K562 (cell line): Measurements from ENCODE around the gene MRPL37. TPM values are rescaled to one million over a fixed set of nuclear protein-coding genes. Genes with fewer than 3 reads are reported as not detected.

Source experiments
- ATAC-seq: fragments of 200-7000 bp; cut with Tn5 transposase; 3 replicates; pipeline ENCODE4 v1.9.1; 2020; ENCODE audit warnings: moderate library complexity
- BruUV-seq: library from RNA; stranded (reverse); fragments of 400-500 nt; replicated peaks from 2 replicates; lab custom pipeline; 2021; lab: Mats Ljungman, UMichigan
- CTCF ChIA-PET: fragments of 300-600 bp; formaldehyde crosslinking; extraction: SDS; loops from one replicate; lab custom pipeline; 2021; ENCODE audit warnings: low intra/inter-chr PET ratio; lab: Yijun Ruan, JAX
- POLR2A ChIA-PET: fragments of 300-600, 350-650 bp; sonication (Branson Sonifier 250); formaldehyde crosslinking; extraction: SDS; loops from one replicate; lab custom pipeline; 2021; ENCODE audit warnings: antibody characterized with exemption, inconsistent platforms; lab: Yijun Ruan, JAX
- DNase-seq, 4 experiments: peaks; one replicate each; pipeline versions ENCODE4 v3.0.0 to v3.0.0-alpha.2; 2011 to 2018; ENCODE audit warnings: low spot score in 3 of 4, mixed read lengths in 3 of 4; ENCODE audit errors: extremely low read depth in 1 of 4
- FAIRE-seq: peaks from 2 replicates; lab custom pipeline; 2011; peaks lifted over from hg19 to GRCh38; lab: Jason Lieb, UNC
- H2AFZ ChIP-seq: 2 replicates; pipeline ENCODE4 v1.6.0; 2011; ENCODE audit warnings: low read depth, low read length, control low read depth, inconsistent platforms
- H3K27ac ChIP-seq: fragments of 200-600 bp; 3 replicates; pipeline ENCODE4 v1.8.0; 2011; ENCODE audit warnings: low read depth, mild to moderate bottlenecking, control low read depth, inconsistent platforms, low read length, moderate library complexity, mixed read lengths; ENCODE audit errors: extremely low read depth
- H3K27me3 ChIP-seq, 2 experiments: fragments of 300-600 bp in 1 of 2; 2 replicates in 1 of 2; 3 replicates in 1 of 2; pipeline versions ENCODE4 v1.6.0 to v1.8.0; 2011; ENCODE audit warnings: inconsistent platforms in 2 of 2, low read length in 2 of 2, mild to moderate bottlenecking in 1 of 2, mixed read lengths in 1 of 2, moderate library complexity in 1 of 2; ENCODE audit not compliant: control insufficient read depth in 2 of 2, insufficient read depth in 2 of 2
- H3K36me3 ChIP-seq: fragments of 300-600 bp; 3 replicates; pipeline ENCODE4 v1.8.0; 2011; ENCODE audit warnings: mild to moderate bottlenecking, low read length, inconsistent platforms; ENCODE audit not compliant: control insufficient read depth, insufficient read depth
- H3K4me1 ChIP-seq, 2 experiments: fragments of 200-600 bp in 1 of 2; replicated peaks in 1 of 2; 2 replicates in 1 of 2; 3 replicates in 1 of 2; pipeline versions ENCODE4 v1.5.1 to v1.8.0; 2011; ENCODE audit warnings: inconsistent platforms in 2 of 2, low read length in 2 of 2, mild to moderate bottlenecking in 1 of 2, mixed read lengths in 1 of 2, moderate library complexity in 1 of 2; ENCODE audit not compliant: control insufficient read depth in 2 of 2, insufficient read depth in 2 of 2
- H3K4me2 ChIP-seq: 2 replicates; pipeline ENCODE4 v1.6.1; 2011; ENCODE audit warnings: low read length, control low read depth, inconsistent platforms, mixed read lengths; ENCODE audit not compliant: insufficient read depth
- H3K4me3 ChIP-seq: fragments of 200-600 bp; sonication (generic), shearing (Covaris generic); 2 replicates; pipeline ENCODE4 v1.5.1; 2016; ENCODE audit warnings: control low read depth, inconsistent platforms
- H3K79me2 ChIP-seq: fragments of 200-600 bp; 3 replicates; pipeline ENCODE4 v1.8.0; 2011; ENCODE audit warnings: low read length, inconsistent platforms; ENCODE audit not compliant: control insufficient read depth, insufficient read depth
- H3K9ac ChIP-seq, 2 experiments: 2 replicates each; pipeline versions ENCODE4 v1.6.0 to v1.6.1; 2011; ENCODE audit warnings: low read depth in 2 of 2, low read length in 2 of 2, control low read depth in 1 of 2, inconsistent platforms in 1 of 2, mild to moderate bottlenecking in 1 of 2, mixed read lengths in 1 of 2; ENCODE audit not compliant: insufficient read depth in 1 of 2
- H3K9me1 ChIP-seq: one replicate; pipeline ENCODE4 v1.6.0; 2011; ENCODE audit warnings: inconsistent platforms, mild to moderate bottlenecking, low read length, moderate library complexity; ENCODE audit not compliant: control insufficient read depth, insufficient read depth
- H3K9me3 ChIP-seq: replicated peaks from 2 replicates; pipeline ENCODE4 v1.5.1; 2011; ENCODE audit warnings: low read depth, low read length, inconsistent platforms; ENCODE audit not compliant: control insufficient read depth, insufficient read depth
- H4K20me1 ChIP-seq: replicated peaks from 2 replicates; pipeline ENCODE4 v1.6.1; 2011; ENCODE audit warnings: low read length, inconsistent platforms, mixed read lengths; ENCODE audit not compliant: control insufficient read depth, insufficient read depth
- EWSR1 ChIP-seq: fragments of 450-650 bp; IDR thresholded peaks from 2 replicates; pipeline ENCODE4 v1.6.1; 2018; ENCODE audit warnings: borderline replicate concordance, mild to moderate bottlenecking, low read depth, moderate library complexity; ENCODE audit not compliant: partially characterized antibody
- GABPB1 ChIP-seq: sonication (generic); formaldehyde crosslinking; IDR thresholded peaks from 2 replicates; pipeline ENCODE4 v1.8.0; 2022; ENCODE audit warnings: mild to moderate bottlenecking, missing genetic modification reagents
- HNRNPLL ChIP-seq: fragments of 200-400 bp; formaldehyde crosslinking; IDR thresholded peaks from 2 replicates; pipeline ENCODE4 v1.6.1; 2017; ENCODE audit warnings: low read length, low read depth, mild to moderate bottlenecking; ENCODE audit not compliant: poor library complexity, severe bottlenecking
- KLF1 ChIP-seq: fragments of 450-650 bp; IDR thresholded peaks from 2 replicates; pipeline ENCODE4 v1.6.1; 2016; ENCODE audit warnings: missing genetic modification characterization, missing compliant biosample characterization
- MYBL2 ChIP-seq, 2 experiments: fragments of 450-650 bp in 1 of 2; sonication (generic) in 1 of 2; formaldehyde crosslinking in 1 of 2; IDR thresholded peaks; 2 replicates each; pipeline versions ENCODE4 v1.6.1 to v1.8.1; 2017 to 2022; ENCODE audit warnings: borderline replicate concordance in 1 of 2, inconsistent platforms in 1 of 2, low read depth in 1 of 2, mild to moderate bottlenecking in 1 of 2, missing genetic modification reagents in 1 of 2, moderate library complexity in 1 of 2
- NCOR1 ChIP-seq: fragments of 450-650 bp; IDR thresholded peaks from 2 replicates; pipeline ENCODE4 v1.6.1; 2016; ENCODE audit warnings: mild to moderate bottlenecking, moderate library complexity
- NFIC ChIP-seq: fragments of 450-650 bp; IDR thresholded peaks from 2 replicates; pipeline ENCODE4 v1.6.1; 2017; ENCODE audit warnings: mild to moderate bottlenecking, inconsistent platforms
- POLR2A ChIP-seq: fragments of 450-650 bp; conservative IDR thresholded peaks from 2 replicates; pipeline ENCODE4 v1.6.1; 2016
- ZNF124 ChIP-seq: sonication (generic); formaldehyde crosslinking; IDR thresholded peaks from 2 replicates; pipeline ENCODE4 v1.8.1; 2022; ENCODE audit warnings: missing genetic modification reagents
- ZNF184 ChIP-seq: sonication (generic); formaldehyde crosslinking; IDR thresholded peaks from 2 replicates; pipeline ENCODE4 v1.5.0; 2020; ENCODE audit warnings: missing genetic modification reagents
- WGBS: fragments of 100-300 bp; shearing (Covaris generic); methylation state at CpG from one replicate; pipeline ENCODE4 v1.1.6; 2016; ENCODE audit warnings: low coverage, mixed read lengths; ENCODE audit not compliant: insufficient coverage; ENCODE audit errors: missing lambda C conversion rate; 5-methylcytosine and 5-hydroxymethylcytosine counted together
- in situ Hi-C: fragments of 300-500 bp; cut with MboI; formaldehyde crosslinking; loops from 4 replicates; pipeline ENCODE4 v1.15.0; 2018; ENCODE audit warnings: inconsistent platforms, mixed read lengths
- intact Hi-C: fragments of 100-400 bp; cut with micrococcal nuclease; formaldehyde crosslinking; loops from 2 replicates; pipeline ENCODE4 v1.14.2; 2022
- polyA plus RNA-seq, 8 experiments: library from polyadenylated mRNA; depleted of rRNA in 4 of 8; stranded (reverse) in 5 of 8; unstranded in 3 of 8; fragments of >200 nt; fragmentation: Nextera tagmentation in 2 of 8; fragmentation: Illumina TruSeq in 1 of 8; extraction: Ambion mirVana in 2 of 8; extraction: Trizol in 1 of 8; gene quantifications; 2 replicates each; pipeline versions ENCODE4 v1.2.1 to v1.2.3, GENCODE V29; 2011 to 2014; ENCODE audit warnings: inconsistent platforms in 1 of 8, missing spikeins in 1 of 8
- total RNA-seq, 7 experiments: library from RNA; depleted of rRNA in 6 of 7; stranded (reverse); fragments of >200 nt in 6 of 7; fragmentation: Illumina TruSeq in 2 of 7; extraction: Trizol in 2 of 7; gene quantifications; 2 replicates each; pipeline versions ENCODE4 v1.2.1 to v1.2.3, GENCODE V29; 2011 to 2021; ENCODE audit warnings: low replicate concordance in 1 of 7

Gene MRPL37
- total and polyA plus RNA-seq, 9 of the 15 experiments (the other 6 are each of a cell fraction or from before 2014, with no cell fraction given): 52.2 to 303 (median 180) TPM

DNA sequence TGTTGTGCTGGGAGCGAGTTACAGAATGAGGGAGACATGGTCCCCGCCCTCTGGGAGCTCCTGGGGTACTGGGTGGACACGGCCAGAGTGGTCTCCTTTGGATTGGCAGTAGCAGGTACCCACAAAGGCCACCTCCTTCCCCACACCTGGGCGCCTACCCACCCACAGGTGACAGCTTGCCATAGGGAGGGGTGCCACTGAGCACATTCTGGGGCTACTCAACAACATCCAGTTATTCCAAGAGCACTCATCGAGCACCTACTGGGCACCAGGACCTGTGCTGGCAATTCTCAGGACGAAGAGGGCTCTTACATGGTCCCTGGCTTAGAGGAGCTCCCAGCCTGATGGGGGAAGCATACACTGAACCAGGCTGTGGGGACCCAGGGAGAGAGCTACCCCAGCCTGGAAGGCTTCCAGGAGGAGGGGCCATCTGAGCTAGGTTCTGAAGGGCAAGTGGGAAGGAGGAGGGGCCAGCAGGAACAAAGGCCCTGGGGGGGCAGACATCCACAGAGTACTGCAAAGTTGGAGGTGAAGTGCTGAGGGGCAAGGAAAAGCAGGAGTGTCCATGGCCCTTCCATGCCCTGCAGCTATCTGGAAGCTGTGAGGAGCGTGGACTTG lies 22.0 kb downstream of the MRPL37 start (continued):
- no peak for TF ChIP-seq HNRNPLL
- no peak for TF ChIP-seq EWSR1
- TF ChIP-seq NFIC: peak; percentile 54; the same call in 1 of the 2 replicates
- TF ChIP-seq ZNF184 (CRISPR knock-in tag): no peak
- TF ChIP-seq KLF1 (tag): no peak
- TF ChIP-seq NCOR1: no peak
- no peak for TF ChIP-seq GABPB1 (CRISPR knock-in tag)
- TF ChIP-seq MYBL2 (IDR thresholded peaks at IDR 0.05; ENCODE audit: low read depth): no peak
- no peak for TF ChIP-seq MYBL2 (CRISPR knock-in tag; IDR thresholded peaks at IDR 0.05; ENCODE audit: borderline replicate concordance)

DNA sequence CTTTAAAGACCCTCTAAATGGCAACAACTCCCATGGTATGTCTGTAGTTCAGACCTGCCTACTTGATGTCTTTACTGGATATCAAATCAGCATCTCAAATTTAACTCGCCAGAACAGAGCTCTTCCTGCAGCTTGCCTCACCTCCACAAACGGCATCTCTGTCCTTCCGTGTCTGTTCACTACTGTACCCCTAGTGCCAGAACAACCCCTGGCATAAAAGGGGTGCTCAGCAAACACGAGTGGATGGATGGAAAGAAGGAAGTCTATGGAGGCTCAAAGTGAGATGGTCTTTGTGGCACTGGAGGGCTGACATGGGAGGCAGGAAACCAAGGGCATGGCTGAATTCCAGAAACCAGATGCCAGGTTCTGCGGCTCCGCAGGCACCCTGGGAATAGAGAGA lies 22.7 kb downstream of the MRPL37 start:
- no TSS peak for BruUV-seq
- 82% methylated on average over 6 of the region's 6 CpGs for WGBS

More for the DNA sequence above, 22.7 kb downstream of the MRPL37 start:
- POLR2A ChIA-PET: interaction anchor here (1.2 to 15.5 kb wide), 3 partner anchors 9 to 36 kb away, joined by 3 to 148 read pairs (median 11); partner anchors contain the start of genes CYB5RL and MRPL37
- Histone ChIP-seq H3K9me3 (no peaks in the 10 kb centered on the region), H3K36me3 (peaks cover 61% of the 10 kb centered on the region; the same call in 2 of the 3 replicates), H3K9me1 (peaks cover 5% of the 10 kb centered on the region), H3K79me2 (no peaks in the 10 kb centered on the region), H3K9ac (no peak overlapping the region), H3K4me3 (no peak overlapping the region), H3K4me2 (no peak overlapping the region), H2AFZ (no peak overlapping the region), H4K20me1 (peaks cover 12% of the 10 kb centered on the region; the same call in 1 of the 2 replicates), H3K27ac (no peak overlapping the region), H3K4me1 (peaks cover 0 to 32% of the 10 kb centered on the region in 2 experiments; a peak in 2 of 5 replicates), H3K27me3 (no peaks in the 10 kb centered on the region)
- intact Hi-C loops (no loop called here), in situ Hi-C loops (no loop called here)
- ATAC-seq: no peak
- TF ChIP-seq POLR2A (0 out of 2 replicates have a peak, but pooled peaks have one; percentile 7), ZNF124 (no peak)
- FAIRE-seq: peak; percentile 68
- CTCF ChIA-PET: no interaction called here
- no peak for DNase-seq
